DLD1 (cell line): ENCODE results near the gene LSM14A.
"Not testable (repeated sequence)": the region's sequence is repeated elsewhere in the genome, so short reads cannot be mapped to it uniquely, and the experiment has no call there.

Experiments
- in situ Hi-C: cut with HindIII; loops from 2 replicates; pipeline ENCODE4 v1.10.0; 2017; ENCODE audit warnings: low sequenced_read_pairs

Gene LSM14A

DNA sequence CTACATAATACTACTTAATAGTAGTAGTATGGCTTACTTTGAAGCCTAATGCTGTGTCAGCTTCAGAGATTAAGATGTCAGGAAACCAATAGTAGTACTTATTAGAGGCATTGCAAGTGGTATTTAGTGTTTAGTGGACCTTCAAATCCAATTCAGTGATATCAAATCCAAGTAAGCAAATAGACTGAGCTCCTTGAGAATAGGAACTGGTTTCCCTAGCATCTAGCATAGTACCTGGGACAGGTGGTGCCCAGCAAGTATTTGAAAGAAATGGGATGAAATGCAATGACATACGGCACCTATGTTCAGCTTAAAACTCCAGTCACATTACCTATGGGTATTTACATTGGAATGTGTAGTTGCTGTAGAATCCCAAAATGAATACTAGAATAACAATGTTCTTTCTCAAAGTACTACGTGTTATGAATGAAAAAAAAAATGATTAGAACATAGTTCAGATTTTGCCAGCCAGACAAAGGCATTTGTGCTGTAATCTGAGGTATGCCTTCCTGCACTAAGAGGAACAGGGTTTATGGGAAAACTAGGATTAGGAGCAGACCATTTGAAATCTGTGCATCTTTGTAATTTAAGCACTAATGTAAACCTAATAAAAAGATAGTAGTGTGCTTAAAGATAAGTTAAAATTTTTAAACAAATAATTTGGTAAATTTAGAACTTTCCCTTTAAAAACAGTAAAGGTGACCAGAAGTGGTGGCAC, 17.1 kb downstream of the LSM14A start:
- in situ Hi-C loops, result no loop called here

DNA sequence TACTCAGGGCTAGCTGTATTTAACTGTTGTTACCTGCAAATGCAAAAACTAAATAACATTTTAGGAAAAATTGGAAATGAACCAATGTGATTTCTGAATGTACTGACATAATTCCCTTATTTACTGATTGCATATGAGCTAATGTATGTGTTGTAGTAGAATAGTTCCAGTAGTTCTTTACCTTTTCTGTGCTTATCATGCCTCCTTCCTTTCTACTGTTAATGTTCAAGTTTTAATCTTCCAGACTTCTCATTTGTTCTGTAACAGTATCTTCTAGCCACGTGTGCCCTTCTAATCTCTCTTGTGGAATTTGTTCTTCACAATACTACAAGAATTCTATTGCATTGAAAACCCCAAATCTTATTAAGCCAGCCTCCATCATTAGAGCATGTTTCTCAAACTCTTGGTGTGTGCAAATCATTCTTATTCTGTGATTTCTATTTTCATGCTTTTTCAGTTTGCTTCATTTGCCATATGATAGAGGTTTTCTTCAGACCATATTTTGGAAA, 17.7 kb downstream of the LSM14A start:
- in situ Hi-C loops, result no loop called here

GRCh38 chr19:34191355-34191962, 19.2 kb downstream of the LSM14A start:
- in situ Hi-C loops, result no loop called here

DNA sequence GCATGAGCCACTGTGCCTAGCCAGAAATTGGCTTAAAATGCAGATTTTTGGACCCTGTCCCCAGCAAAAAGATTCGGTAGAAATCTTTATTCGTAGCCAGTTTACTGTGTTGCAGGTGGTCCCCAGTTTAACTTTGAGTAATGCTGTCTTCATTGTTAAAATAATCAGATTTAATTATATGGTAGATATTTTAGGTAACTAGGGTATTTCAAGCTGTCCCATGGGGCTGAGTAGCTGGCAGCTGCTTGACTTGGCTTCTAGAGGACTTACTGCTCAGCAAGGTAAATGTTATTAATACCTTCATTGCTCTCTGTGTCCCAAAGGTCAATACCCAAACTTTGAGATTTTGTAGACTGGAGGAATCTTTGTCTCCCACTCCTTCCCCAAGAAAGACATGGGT, 21.1 kb downstream of the LSM14A start:
- in situ Hi-C loops, result no loop called here

GRCh38 chr19:34193876-34194275, 21.6 kb downstream of the LSM14A start:
- in situ Hi-C loops, result no loop called here

DNA sequence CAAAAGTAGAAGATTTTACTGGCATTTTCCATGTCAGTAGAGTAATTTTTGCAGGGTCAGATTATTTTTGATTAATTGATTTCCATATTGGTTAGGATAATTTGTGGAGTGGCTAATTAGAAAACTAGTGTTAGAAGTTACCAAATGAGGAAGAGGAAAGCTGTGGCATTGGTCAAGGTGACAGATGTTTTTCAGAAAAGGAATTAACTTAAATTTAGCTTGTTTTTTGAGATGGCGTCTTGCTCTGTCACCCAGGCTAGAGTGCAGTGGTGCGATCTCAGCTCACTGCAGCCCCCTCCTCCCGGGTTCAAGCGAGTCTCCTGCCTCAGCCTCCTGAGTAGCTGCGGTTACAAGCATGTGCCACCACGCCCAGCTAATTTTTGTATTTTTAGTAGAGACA, 28.8 kb downstream of the LSM14A start:
- in situ Hi-C loops, result no loop called here

DNA sequence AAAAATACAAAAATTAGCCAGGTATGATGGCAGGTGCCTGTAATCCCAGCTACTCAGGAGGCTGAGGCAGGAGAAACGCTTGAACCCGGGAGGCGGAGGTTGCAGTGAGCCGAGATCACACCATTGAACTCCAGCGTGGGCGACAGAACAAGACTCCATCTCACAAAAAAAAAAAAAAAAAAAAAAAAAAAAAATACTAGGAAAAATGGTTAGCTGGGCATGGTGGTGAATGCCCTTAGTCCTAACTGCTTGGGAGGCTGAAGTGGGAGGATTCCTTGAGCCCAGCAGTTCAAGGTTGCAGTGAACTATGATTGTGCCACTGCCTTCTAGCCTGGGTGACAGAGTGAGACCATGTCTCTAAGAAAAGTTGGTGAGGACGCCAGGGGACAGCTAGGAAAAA, 33.0 kb downstream of the LSM14A start:
- in situ Hi-C loops, result not testable (repeated sequence)

- in situ Hi-C loops, result no loop called here
These were observed 36.1 kb downstream of the LSM14A start for GRCh38 chr19:34208291-34208884.

DNA sequence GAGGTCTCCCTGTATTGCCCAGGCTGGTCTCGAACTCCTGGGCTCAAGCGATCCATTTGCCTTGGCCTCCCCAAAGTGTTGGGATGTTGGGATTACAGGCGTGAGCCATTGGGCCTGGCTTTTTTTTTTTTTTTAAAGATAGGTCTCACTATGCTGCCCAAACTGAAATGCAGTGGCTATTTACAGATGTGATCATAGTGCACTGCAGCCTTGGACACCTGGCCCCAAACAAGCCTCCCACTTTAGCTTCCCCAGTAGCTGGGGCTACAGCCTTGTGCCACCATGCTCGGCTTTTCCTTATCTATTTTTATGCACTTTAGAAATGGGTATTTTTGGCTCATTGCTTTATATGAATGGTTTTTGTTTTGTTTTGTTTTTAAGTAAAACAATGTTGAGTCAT, 37.4 kb downstream of the LSM14A start:
- in situ Hi-C loops, result no loop called here

GRCh38 chr19:34213283-34213682, 41.0 kb downstream of the LSM14A start:
- in situ Hi-C loops, result no loop called here

DNA sequence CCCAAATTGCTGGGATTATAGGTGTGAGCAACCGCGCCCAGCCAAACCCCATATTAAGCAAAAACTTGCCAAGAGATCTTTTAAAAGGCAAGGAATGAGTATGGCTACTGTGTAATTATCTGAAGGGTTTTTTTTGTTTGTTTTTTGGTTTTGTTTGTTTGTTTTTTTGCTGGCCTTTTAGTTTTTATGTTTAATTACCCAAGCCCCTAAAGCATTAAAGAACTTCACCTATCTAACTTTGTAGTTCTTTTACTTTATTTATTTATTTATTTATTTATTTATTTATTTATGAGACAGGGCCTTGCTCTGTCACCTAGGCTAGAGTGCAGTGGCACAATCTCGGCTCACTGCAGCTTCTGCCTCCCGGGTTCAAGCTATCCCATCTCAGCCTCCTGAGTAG, 41.7 kb downstream of the LSM14A start:
- in situ Hi-C loops, result no loop called here

- in situ Hi-C loops, result no loop called here
These were observed 42.8 kb downstream of the LSM14A start for GRCh38 chr19:34215006-34215665.

DNA sequence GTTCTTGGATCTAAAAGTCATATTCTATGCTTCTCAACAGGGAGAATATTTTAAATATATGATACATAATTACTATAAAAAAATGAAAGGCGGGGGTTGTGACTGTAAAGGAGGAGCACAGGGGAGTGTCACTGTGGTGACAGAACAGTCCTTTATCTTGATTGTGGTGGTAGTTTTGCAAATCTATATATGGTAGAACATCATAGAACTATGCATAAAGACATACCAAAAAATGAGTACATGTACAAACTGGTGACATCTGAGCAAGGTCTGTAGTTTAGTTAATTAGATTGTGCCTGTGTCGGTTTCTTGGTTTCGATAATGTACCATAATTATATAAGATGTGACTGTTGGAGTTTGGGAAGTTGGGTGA, 43.3 kb downstream of the LSM14A start:
- in situ Hi-C loops, result no loop called here

- in situ Hi-C loops, result not testable (repeated sequence)
These were observed 44.5 kb downstream of the LSM14A start for GRCh38 chr19:34216745-34217219.

DNA sequence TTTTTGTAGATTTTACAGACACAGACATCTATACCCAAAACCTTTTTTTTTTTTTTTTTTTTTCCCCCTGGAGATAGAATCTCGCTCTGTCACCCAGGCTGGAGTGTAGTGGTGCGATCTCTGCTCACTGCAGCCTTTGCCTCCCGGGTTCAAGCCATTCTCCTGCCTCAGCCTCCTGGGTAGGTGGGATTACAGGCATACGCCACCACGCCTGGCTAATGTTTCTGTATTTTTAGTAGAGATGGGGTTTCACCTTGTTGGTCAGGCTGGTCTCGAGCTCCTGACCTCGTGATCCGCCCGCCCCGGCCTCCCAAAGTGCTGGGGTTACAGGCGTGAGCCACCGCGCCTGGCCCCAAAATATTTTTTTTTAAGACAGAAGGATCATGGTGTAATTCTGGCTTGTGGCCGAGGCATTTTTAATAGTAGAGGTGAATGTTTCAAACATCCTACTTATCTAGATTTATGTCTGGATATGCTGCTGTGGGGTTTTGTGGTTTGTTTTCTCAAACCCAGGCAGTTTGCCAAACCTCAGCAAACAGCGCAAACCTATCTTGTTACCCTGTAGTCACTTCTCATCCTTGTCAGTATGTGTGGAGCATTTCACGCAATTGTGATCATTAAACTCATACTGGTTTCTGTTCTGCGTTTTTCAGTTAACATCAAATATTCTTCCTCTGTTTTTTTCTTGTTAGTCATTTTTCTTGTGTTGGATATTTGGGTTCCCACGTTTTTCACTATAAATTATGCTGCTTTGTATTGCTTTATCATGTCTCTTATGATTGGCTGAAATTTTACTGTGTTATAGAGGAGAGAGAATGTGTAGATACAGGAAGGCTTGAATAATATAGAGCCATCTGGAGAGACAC, 45.9 kb downstream of the LSM14A start:
- in situ Hi-C loops, result no loop called here

GRCh38 chr19:34218818-34219164, 46.5 kb downstream of the LSM14A start:
- in situ Hi-C loops, result no loop called here

GRCh38 chr19:34220472-34221063, 48.3 kb downstream of the LSM14A start:
- in situ Hi-C loops, result no loop called here

GRCh38 chr19:34222386-34222785, 50.1 kb downstream of the LSM14A start:
- in situ Hi-C loops, result no loop called here

DNA sequence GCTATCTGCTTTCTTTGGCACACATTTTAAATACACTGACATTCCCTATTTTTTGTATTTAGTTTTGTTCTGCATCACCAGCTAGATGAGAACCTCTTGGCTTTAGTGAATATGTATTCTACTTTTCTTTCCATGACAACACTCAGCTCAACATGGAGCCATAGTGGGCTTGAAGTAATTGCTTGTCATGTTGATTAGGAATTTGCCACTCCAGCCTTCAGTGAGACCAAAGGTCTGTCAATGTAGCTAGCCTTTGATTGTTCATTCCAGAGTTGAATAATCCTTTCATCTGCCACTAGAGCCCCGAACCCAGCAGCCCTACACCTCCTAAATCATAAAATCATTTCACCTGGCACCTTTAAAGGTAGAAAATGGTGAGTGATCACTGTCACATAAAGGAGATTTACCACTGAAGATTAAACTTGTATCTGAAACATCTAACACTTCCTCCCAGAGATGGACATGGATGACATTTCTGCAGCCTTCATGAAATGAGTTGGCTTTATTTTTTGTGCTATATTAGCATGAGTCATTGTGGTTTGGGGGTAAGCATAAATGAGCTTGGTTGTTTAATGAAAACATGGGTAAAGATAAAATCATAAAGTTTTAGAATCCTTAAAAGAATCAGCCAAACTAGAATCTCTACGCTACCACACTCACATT, 52.8 kb downstream of the LSM14A start:
- in situ Hi-C loops, result no loop called here

GRCh38 chr19:34225659-34226015, 53.3 kb downstream of the LSM14A start:
- in situ Hi-C loops, result no loop called here
